Duodenal mucosa (tissue), 2 donors: Measurements from ENCODE around the gene ATG7.
"Not testable (repeated sequence)": the region's sequence is repeated elsewhere in the genome, so short reads cannot be mapped to it uniquely, and the experiment has no call there.

Source experiments
- H3K27ac ChIP-seq: one replicate; pipeline ENCODE4 v1.7.0; 2013; ENCODE audit warnings: low read depth, low read length
- H3K27me3 ChIP-seq, 2 donors: one replicate each; pipeline ENCODE4 v1.7.0; 2013; ENCODE audit warnings: low read length in 2 of 2, control low read depth in 1 of 2; ENCODE audit not compliant: insufficient read depth in 2 of 2, control insufficient read depth in 1 of 2
- H3K36me3 ChIP-seq, 2 donors: one replicate each; pipeline ENCODE4 v1.7.0; 2013; ENCODE audit warnings: low read length in 2 of 2, control low read depth in 1 of 2; ENCODE audit not compliant: insufficient read depth in 2 of 2, control insufficient read depth in 1 of 2
- H3K4me1 ChIP-seq, 2 donors: one replicate each; pipeline ENCODE4 v1.7.0; 2013; ENCODE audit warnings: low read length in 2 of 2, control low read depth in 1 of 2; ENCODE audit not compliant: insufficient read depth in 2 of 2, control insufficient read depth in 1 of 2
- H3K4me3 ChIP-seq, 2 donors: one replicate each; pipeline ENCODE4 v1.7.0; 2013; ENCODE audit warnings: low read length in 2 of 2, low read depth in 1 of 2
- H3K9ac ChIP-seq, 2 donors: one replicate each; pipeline ENCODE4 v1.7.0; 2013; ENCODE audit warnings: low read length in 2 of 2, low read depth in 1 of 2
- H3K9me3 ChIP-seq, 2 donors: one replicate each; pipeline ENCODE4 v1.7.0; 2013; ENCODE audit warnings: low read length in 2 of 2, control low read depth in 1 of 2; ENCODE audit not compliant: control insufficient read depth in 1 of 2

ATG7 gene

GRCh38 chr3:11522398-11522715 lies 250.2 kb downstream of the ATG7 start:
- no peaks in the 10 kb centered on the region for H3K9me3 ChIP-seq
- H3K9ac ChIP-seq = no peak overlapping the region
- no peaks in the 10 kb centered on the region for H3K4me1 ChIP-seq
- H3K27me3 ChIP-seq = no peaks in the 10 kb centered on the region
- H3K4me3 ChIP-seq = no peak overlapping the region
- H3K27ac ChIP-seq = no peak overlapping the region
- no peaks in the 10 kb centered on the region for H3K36me3 ChIP-seq

- peaks cover 0 to 3% of the 10 kb centered on the region in 2 donors for H3K36me3 ChIP-seq
- no peak overlapping the region for H3K4me3 ChIP-seq
- H3K9me3 ChIP-seq = no peaks in the 10 kb centered on the region
- no peaks in the 10 kb centered on the region for H3K4me1 ChIP-seq
- H3K27me3 ChIP-seq = no peaks in the 10 kb centered on the region
- no peak overlapping the region for H3K9ac ChIP-seq
- no peak overlapping the region for H3K27ac ChIP-seq
These were observed 250.9 kb downstream of the ATG7 start for GRCh38 chr3:11522953-11523571.

- H3K4me1 ChIP-seq = no peaks in the 10 kb centered on the region
- peaks cover 0 to 4% of the 10 kb centered on the region in 2 donors for H3K36me3 ChIP-seq
- no peak overlapping the region for H3K4me3 ChIP-seq
- no peak overlapping the region for H3K9ac ChIP-seq
- H3K27ac ChIP-seq = no peak overlapping the region
- no peaks in the 10 kb centered on the region for H3K9me3 ChIP-seq
- H3K27me3 ChIP-seq = no peaks in the 10 kb centered on the region
These were observed 251.4 kb downstream of the ATG7 start for GRCh38 chr3:11523572-11524101.

GRCh38 chr3:11526121-11526520 lies 253.9 kb downstream of the ATG7 start:
- not testable (repeated sequence) for H3K4me3 ChIP-seq, H3K9me3 ChIP-seq, H3K27me3 ChIP-seq, H3K4me1 ChIP-seq, H3K27ac ChIP-seq, H3K9ac ChIP-seq, H3K36me3 ChIP-seq

- no peaks in the 10 kb centered on the region for H3K9me3 ChIP-seq
- no peak overlapping the region for H3K27ac ChIP-seq
These were observed 257.1 kb downstream of the ATG7 start for GRCh38 chr3:11529281-11529680.

GRCh38 chr3:11530153-11530721 lies 258.0 kb downstream of the ATG7 start:
- H3K4me3 ChIP-seq = no peak overlapping the region
- H3K9ac ChIP-seq = no peak overlapping the region
- no peak overlapping the region for H3K27ac ChIP-seq
- no peaks in the 10 kb centered on the region for H3K9me3 ChIP-seq
- H3K4me1 ChIP-seq = no peaks in the 10 kb centered on the region
- H3K36me3 ChIP-seq = peaks cover 0 to 4% of the 10 kb centered on the region in 2 donors
- H3K27me3 ChIP-seq = no peaks in the 10 kb centered on the region

More at GRCh38 chr3:11529281-11529680, 257.1 kb downstream of the ATG7 start:
- peaks cover 0 to 4% of the 10 kb centered on the region in 2 donors for H3K36me3 ChIP-seq
- no peak overlapping the region for H3K9ac ChIP-seq
- H3K4me3 ChIP-seq = no peak overlapping the region
- no peaks in the 10 kb centered on the region for H3K27me3 ChIP-seq
- no peaks in the 10 kb centered on the region for H3K4me1 ChIP-seq

GRCh38 chr3:11532931-11533391 lies 260.8 kb downstream of the ATG7 start:
- Histone ChIP-seq H3K27ac (no peak overlapping the region), H3K4me3 (no peak overlapping the region), H3K27me3 (no peaks in the 10 kb centered on the region), H3K9ac (no peak overlapping the region), H3K9me3 (no peaks in the 10 kb centered on the region), H3K4me1 (no peaks in the 10 kb centered on the region), H3K36me3 (peaks cover 0 to 1% of the 10 kb centered on the region in 2 donors)

GRCh38 chr3:11534011-11534792 lies 262.0 kb downstream of the ATG7 start:
- no peaks in the 10 kb centered on the region for H3K4me1 ChIP-seq
- no peaks in the 10 kb centered on the region for H3K9me3 ChIP-seq
- no peak overlapping the region for H3K9ac ChIP-seq
- no peaks in the 10 kb centered on the region for H3K27me3 ChIP-seq
- H3K27ac ChIP-seq = no peak overlapping the region
- no peaks in the 10 kb centered on the region for H3K36me3 ChIP-seq
- H3K4me3 ChIP-seq = no peak overlapping the region

- Histone ChIP-seq H3K36me3 (no peaks in the 10 kb centered on the region), H3K4me1 (no peaks in the 10 kb centered on the region), H3K9me3 (no peaks in the 10 kb centered on the region), H3K9ac (no peak overlapping the region), H3K27me3 (no peaks in the 10 kb centered on the region), H3K4me3 (no peak overlapping the region), H3K27ac (no peak overlapping the region)
These were observed 262.6 kb downstream of the ATG7 start for GRCh38 chr3:11534793-11535101.

GRCh38 chr3:11535243-11535960 lies 263.2 kb downstream of the ATG7 start:
- H3K27ac ChIP-seq = no peak overlapping the region
- H3K4me3 ChIP-seq = no peak overlapping the region

More at GRCh38 chr3:11535243-11535960, 263.2 kb downstream of the ATG7 start:
- Histone ChIP-seq H3K27me3 (no peaks in the 10 kb centered on the region), H3K9ac (no peak overlapping the region), H3K9me3 (no peaks in the 10 kb centered on the region), H3K4me1 (no peaks in the 10 kb centered on the region), H3K36me3 (no peaks in the 10 kb centered on the region)
